Fibroblast of lung (primary cell): ENCODE measurements around the gene NTRK3. TPM values are rescaled to one million over a fixed set of nuclear protein-coding genes. Genes with fewer than 3 reads are reported as not detected.

Source experiments
- DNase-seq, 2 donors: peaks; one replicate each; pipeline versions ENCODE4 v3.0.0 to v3.0.0-alpha.2; 2010; ENCODE audit warnings: low read depth in 2 of 2
- H2AFZ ChIP-seq: 2 replicates; pipeline ENCODE4 v1.5.1; 2012; ENCODE audit warnings: low read length, control low read depth, inconsistent platforms
- H3K27ac ChIP-seq: 2 replicates; pipeline ENCODE4 v1.5.1; 2011; ENCODE audit warnings: low read length, control low read depth; ENCODE audit not compliant: insufficient read depth
- H3K27me3 ChIP-seq: 2 replicates; pipeline ENCODE4 v1.5.1; 2011; ENCODE audit warnings: mild to moderate bottlenecking, low read length; ENCODE audit not compliant: control insufficient read depth, insufficient read depth
- H3K36me3 ChIP-seq: 2 replicates; pipeline ENCODE4 v1.5.1; 2011; ENCODE audit warnings: low read length; ENCODE audit not compliant: control insufficient read depth, insufficient read depth
- H3K4me1 ChIP-seq: 2 replicates; pipeline ENCODE4 v1.5.1; 2011; ENCODE audit warnings: low read length; ENCODE audit not compliant: control insufficient read depth, insufficient read depth; ENCODE audit errors: extremely low read depth
- H3K4me2 ChIP-seq: 2 replicates; pipeline ENCODE4 v1.5.1; 2011; ENCODE audit warnings: low read length, control low read depth; ENCODE audit not compliant: insufficient read depth; ENCODE audit errors: extremely low read depth
- H3K4me3 ChIP-seq, 4 experiments: fragments of 200-600 bp in 1 of 4; sonication (generic) in 1 of 4; replicated peaks in 1 of 4; 2 replicates each; pipeline ENCODE4 v1.5.1; 2011 to 2016; ENCODE audit warnings: low read length in 4 of 4, low read depth in 3 of 4, mild to moderate bottlenecking in 3 of 4, control low read depth in 2 of 4, inconsistent platforms in 1 of 4, mixed read lengths in 1 of 4; ENCODE audit not compliant: insufficient read depth in 1 of 4; ENCODE audit errors: control extremely low read depth in 1 of 4
- H3K79me2 ChIP-seq: 2 replicates; pipeline ENCODE4 v1.5.1; 2012; ENCODE audit warnings: mild to moderate bottlenecking, low read length, inconsistent platforms; ENCODE audit not compliant: control insufficient read depth, insufficient read depth
- H3K9ac ChIP-seq: 2 replicates; pipeline ENCODE4 v1.5.1; 2011; ENCODE audit warnings: mild to moderate bottlenecking, low read length, control low read depth; ENCODE audit not compliant: insufficient read depth
- H3K9me3 ChIP-seq: 2 replicates; pipeline ENCODE4 v1.5.1; 2012; ENCODE audit warnings: low read depth, low read length; ENCODE audit not compliant: control insufficient read depth, insufficient read depth
- H4K20me1 ChIP-seq: 2 replicates; pipeline ENCODE4 v1.5.1; 2011; ENCODE audit warnings: low read length; ENCODE audit not compliant: control insufficient read depth, insufficient read depth; ENCODE audit errors: extremely low read depth
- CTCF ChIP-seq, 2 donors: IDR thresholded peaks in 1 of 2; conservative IDR thresholded peaks in 1 of 2; 1 replicate in 1 of 2; 2 replicates in 1 of 2; pipeline ENCODE4 v1.5.1; 2011 to 2012; ENCODE audit warnings: low read length in 2 of 2, control low read depth in 1 of 2, inconsistent platforms in 1 of 2, low read depth in 1 of 2, mild to moderate bottlenecking in 1 of 2
- EZH2 ChIP-seq: IDR thresholded peaks from 2 replicates; pipeline ENCODE4 v1.5.1; 2012; ENCODE audit warnings: low read length, control low read depth, mild to moderate bottlenecking; ENCODE audit errors: missing control alignments
- polyA plus RNA-seq, 2 donors: library from polyadenylated mRNA; depleted of rRNA in 1 of 2; stranded (reverse) in 1 of 2; unstranded in 1 of 2; fragments of >200 nt; gene quantifications; 2 replicates each; pipeline ENCODE4 v1.2.1, GENCODE V29; 2011 to 2012; ENCODE audit warnings: missing spikeins in 1 of 2
- total RNA-seq: library from RNA; depleted of rRNA; stranded (reverse); fragments of >200 nt; gene quantifications from 2 replicates; pipeline ENCODE4 v1.2.1, GENCODE V29; 2014

The NTRK3 gene
- total and polyA plus RNA-seq, 2 donors (not counting 1 experiment from before 2014, with no cell fraction given) = 0.06 TPM; not detected in 1

GRCh38 chr15:88155310-88155709, 101.2 kb downstream of the NTRK3 start:
- H3K9me3 ChIP-seq = no peaks in the 10 kb centered on the region
- H3K4me1 ChIP-seq = no peaks in the 10 kb centered on the region
- no peaks in the 10 kb centered on the region for H3K79me2 ChIP-seq
- H3K4me3 ChIP-seq = no peak overlapping the region
- no peak overlapping the region for H3K4me2 ChIP-seq
- no peak overlapping the region for H3K9ac ChIP-seq
- no peak overlapping the region for H3K27ac ChIP-seq
- no peaks in the 10 kb centered on the region for H3K36me3 ChIP-seq
- no peak overlapping the region for H2AFZ ChIP-seq
- no peak for DNase-seq
- H3K27me3 ChIP-seq = no peaks in the 10 kb centered on the region
- H4K20me1 ChIP-seq = no peaks in the 10 kb centered on the region
- TF ChIP-seq EZH2 = no peak
- TF ChIP-seq CTCF (conservative IDR thresholded peaks at IDR 0.05 in 1 of 2, IDR thresholded peaks at IDR 0.05 in 1 of 2; ENCODE audit: low read depth in 1 of 2, low read length in 2 of 2) = no peak

- Histone ChIP-seq H4K20me1 (no peaks in the 10 kb centered on the region), H3K4me1 (no peaks in the 10 kb centered on the region), H3K79me2 (no peaks in the 10 kb centered on the region), H3K36me3 (no peaks in the 10 kb centered on the region), H3K4me3 (no peak overlapping the region), H3K4me2 (no peak overlapping the region), H3K9me3 (no peaks in the 10 kb centered on the region), H3K9ac (no peak overlapping the region), H2AFZ (no peak overlapping the region), H3K27ac (no peak overlapping the region), H3K27me3 (no peaks in the 10 kb centered on the region)
- DNase-seq = no peak
- TF ChIP-seq EZH2 (no peak), CTCF (conservative IDR thresholded peaks at IDR 0.05 in 1 of 2, IDR thresholded peaks at IDR 0.05 in 1 of 2; ENCODE audit: low read depth in 1 of 2, low read length in 2 of 2) (no peak)
Measured at GRCh38 chr15:88152672-88153071, 103.9 kb downstream of the NTRK3 start.

GRCh38 chr15:88147760-88148159, 108.8 kb downstream of the NTRK3 start:
- no peak overlapping the region for H3K9ac ChIP-seq
- TF ChIP-seq EZH2 = no peak
- no peak for TF ChIP-seq CTCF (conservative IDR thresholded peaks at IDR 0.05 in 1 of 2, IDR thresholded peaks at IDR 0.05 in 1 of 2; ENCODE audit: low read depth in 1 of 2, low read length in 2 of 2)
- no peaks in the 10 kb centered on the region for H3K27me3 ChIP-seq
- H3K9me3 ChIP-seq = no peaks in the 10 kb centered on the region
- no peak for DNase-seq
- no peak overlapping the region for H3K4me2 ChIP-seq
- no peak overlapping the region for H3K27ac ChIP-seq
- no peaks in the 10 kb centered on the region for H4K20me1 ChIP-seq
- H3K4me3 ChIP-seq = no peak overlapping the region
- no peaks in the 10 kb centered on the region for H3K79me2 ChIP-seq
- no peak overlapping the region for H2AFZ ChIP-seq
- no peaks in the 10 kb centered on the region for H3K4me1 ChIP-seq
- no peaks in the 10 kb centered on the region for H3K36me3 ChIP-seq
